GM23338 (cell line): ENCODE results near the gene MKRN2OS. TPM values are rescaled to one million over a fixed set of nuclear protein-coding genes. Genes with fewer than 3 reads are reported as not detected.

Experiments
- ATAC-seq: fragments of 200-7000 bp; cut with Tn5 transposase; 3 replicates; pipeline ENCODE4 v1.9.1; 2020
- DNase-seq: peaks from one replicate; pipeline ENCODE4 v3.0.0-alpha.2; 2015; ENCODE audit warnings: low spot score
- H2AFZ ChIP-seq: fragments of 200-600 bp; sonication (generic); 2 replicates; pipeline ENCODE4 v1.8.0; 2016; ENCODE audit warnings: antibody characterized with exemption, mild to moderate bottlenecking, moderate library complexity
- H3F3A ChIP-seq: fragments of 200-600 bp; sonication (generic); replicated peaks from 2 replicates; pipeline ENCODE4 v1.8.0; 2017; ENCODE audit warnings: antibody characterized with exemption, mixed run types, low read depth
- H3K27ac ChIP-seq: fragments of 200-600 bp; sonication (generic); 2 replicates; pipeline ENCODE4 v1.6.1; 2016; ENCODE audit warnings: low read depth
- H3K27me3 ChIP-seq: fragments of 200-600 bp; sonication (generic); 2 replicates; pipeline ENCODE4 v1.8.0; 2016; ENCODE audit warnings: mild to moderate bottlenecking, mixed run types, moderate library complexity; ENCODE audit not compliant: insufficient read depth
- H3K36me3 ChIP-seq: fragments of 200-600 bp; sonication (generic); 2 replicates; pipeline ENCODE4 v1.8.0; 2016; ENCODE audit warnings: mild to moderate bottlenecking; ENCODE audit not compliant: insufficient read depth
- H3K4me1 ChIP-seq: fragments of 200-600 bp; sonication (generic); 2 replicates; pipeline ENCODE4 v1.8.0; 2016; ENCODE audit warnings: mild to moderate bottlenecking, moderate library complexity; ENCODE audit not compliant: insufficient read depth
- H3K4me2 ChIP-seq: fragments of 200-600 bp; sonication (generic); 2 replicates; pipeline ENCODE4 v1.7.1; 2017; ENCODE audit warnings: mixed run types
- H3K4me3 ChIP-seq: fragments of 200-600 bp; sonication (generic); 2 replicates; pipeline ENCODE4 v1.6.1; 2016; ENCODE audit warnings: mixed run types
- H3K79me2 ChIP-seq: fragments of 200-600 bp; sonication (generic); replicated peaks from 2 replicates; pipeline ENCODE4 v1.8.0; 2017; ENCODE audit warnings: mild to moderate bottlenecking; ENCODE audit not compliant: insufficient read depth
- H3K9me2 ChIP-seq: fragments of 200-600 bp; sonication (generic); 2 replicates; pipeline ENCODE4 v1.8.0; 2017; ENCODE audit not compliant: insufficient read depth
- H4K20me1 ChIP-seq: fragments of 200-600 bp; sonication (generic); replicated peaks from 2 replicates; pipeline ENCODE4 v1.8.0; 2017; ENCODE audit warnings: mild to moderate bottlenecking; ENCODE audit not compliant: insufficient read depth
- H3K27ac Mint-ChIP-seq: 2 replicates; pipeline ENCODE4 v1.8.0; 2020; ENCODE audit warnings: inconsistent platforms, mild to moderate bottlenecking, moderate library complexity, mixed read lengths
- H3K27me3 Mint-ChIP-seq: 3 replicates; pipeline ENCODE4 v1.8.0; 2022; ENCODE audit warnings: low read depth, mild to moderate bottlenecking, moderate library complexity, mixed read lengths, inconsistent platforms; ENCODE audit not compliant: insufficient read depth, poor library complexity
- H3K36me3 Mint-ChIP-seq: 3 replicates; pipeline ENCODE4 v1.8.0; 2021; ENCODE audit warnings: low read depth, mild to moderate bottlenecking, inconsistent platforms, moderate library complexity, mixed read lengths
- H3K4me1 Mint-ChIP-seq: 3 replicates; pipeline ENCODE4 v1.8.0; 2020; ENCODE audit warnings: mild to moderate bottlenecking, inconsistent platforms, mixed read lengths
- H3K4me3 Mint-ChIP-seq: 3 replicates; pipeline ENCODE4 v1.8.0; 2021; ENCODE audit warnings: moderate library complexity, mild to moderate bottlenecking, inconsistent platforms, mixed read lengths
- H3K9me3 Mint-ChIP-seq: 3 replicates; pipeline ENCODE4 v1.8.0; 2020; ENCODE audit warnings: moderate library complexity, mild to moderate bottlenecking, inconsistent platforms, mixed read lengths
- CREB1 ChIP-seq: fragments of 250-450 bp; sonication (Bioruptor Pico); IDR thresholded peaks from 2 replicates; pipeline ENCODE4 v1.5.0; 2020; ENCODE audit warnings: low read depth, mild to moderate bottlenecking, moderate library complexity
- EZH2 ChIP-seq: fragments of 200-600 bp; sonication (generic); IDR thresholded peaks from one replicate; pipeline ENCODE4 v1.8.0; 2017; ENCODE audit warnings: antibody characterized with exemption, mild to moderate bottlenecking, low read depth; ENCODE audit not compliant: unreplicated experiment
- EZH2phosphoT487 ChIP-seq: fragments of 200-600 bp; sonication (generic); IDR thresholded peaks from one replicate; pipeline ENCODE4 v1.8.1; 2018; ENCODE audit warnings: antibody characterized with exemption; ENCODE audit not compliant: unreplicated experiment
- JUNB ChIP-seq: IDR thresholded peaks from one replicate; pipeline ENCODE4 v1.6.1; 2016; ENCODE audit warnings: antibody characterized with exemption; ENCODE audit not compliant: unreplicated experiment
- NANOG ChIP-seq: IDR thresholded peaks from 2 replicates; pipeline ENCODE4 v1.6.1; 2016; ENCODE audit warnings: antibody characterized with exemption, borderline replicate concordance
- POLR2AphosphoS5 ChIP-seq: IDR thresholded peaks from 2 replicates; pipeline ENCODE4 v1.6.1; 2016; ENCODE audit warnings: antibody characterized with exemption, low read depth
- STAT1 ChIP-seq: IDR thresholded peaks from one replicate; pipeline ENCODE4 v1.6.1; 2016; ENCODE audit warnings: antibody characterized with exemption; ENCODE audit not compliant: unreplicated experiment
- ZNF114 ChIP-seq: fragments of 250-450 bp; sonication (Bioruptor Pico); IDR thresholded peaks from 2 replicates; pipeline ENCODE4 v1.5.0; 2020; ENCODE audit warnings: mild to moderate bottlenecking, moderate library complexity
- ZNF331 ChIP-seq: fragments of 250-450 bp; sonication (Bioruptor Pico); IDR thresholded peaks from 2 replicates; pipeline ENCODE4 v1.5.0; 2020; ENCODE audit warnings: low read depth, mild to moderate bottlenecking, moderate library complexity
- polyA plus RNA-seq: library from polyadenylated mRNA; unstranded; fragments of >200 nt; fragmentation: Nextera tagmentation; extraction: Ambion mirVana; gene quantifications from 2 replicates; pipeline ENCODE4 v1.2.1, GENCODE V29; 2016
- total RNA-seq: library from RNA; depleted of rRNA; stranded (reverse); fragments of >200 nt; shearing (Covaris generic); gene quantifications from 2 replicates; pipeline ENCODE4 v1.2.3, GENCODE V29; 2014
- TF ChIP-seq, protein P1 (sequence below): IDR thresholded peaks from one replicate; pipeline ENCODE4 v1.6.1; 2018; ENCODE audit warnings: antibody characterized with exemption; ENCODE audit not compliant: unreplicated experiment
- TF ChIP-seq, protein P2 (sequence below): fragments of 250-450 bp; sonication (Bioruptor Pico); IDR thresholded peaks from 2 replicates; pipeline ENCODE4 v1.5.0; 2020; ENCODE audit warnings: mild to moderate bottlenecking, moderate library complexity
- TF ChIP-seq, protein P3 (sequence below), 2 experiments: fragments of 200-600 bp in 1 of 2; sonication (generic) in 1 of 2; conservative IDR thresholded peaks; 2 replicates each; pipeline versions ENCODE4 v1.5.1 to v1.6.1; 2016 to 2017; ENCODE audit warnings: antibody characterized with exemption in 2 of 2, low read depth in 2 of 2, mild to moderate bottlenecking in 2 of 2, moderate library complexity in 1 of 2
- TF ChIP-seq, protein P4 (sequence below): IDR thresholded peaks from 2 replicates; pipeline ENCODE4 v1.6.1; 2016; ENCODE audit warnings: antibody characterized with exemption

Gene MKRN2OS
- total and polyA plus RNA-seq, 2 experiments from 2014 or later, result 0.55 TPM; not detected in 1

DNA sequence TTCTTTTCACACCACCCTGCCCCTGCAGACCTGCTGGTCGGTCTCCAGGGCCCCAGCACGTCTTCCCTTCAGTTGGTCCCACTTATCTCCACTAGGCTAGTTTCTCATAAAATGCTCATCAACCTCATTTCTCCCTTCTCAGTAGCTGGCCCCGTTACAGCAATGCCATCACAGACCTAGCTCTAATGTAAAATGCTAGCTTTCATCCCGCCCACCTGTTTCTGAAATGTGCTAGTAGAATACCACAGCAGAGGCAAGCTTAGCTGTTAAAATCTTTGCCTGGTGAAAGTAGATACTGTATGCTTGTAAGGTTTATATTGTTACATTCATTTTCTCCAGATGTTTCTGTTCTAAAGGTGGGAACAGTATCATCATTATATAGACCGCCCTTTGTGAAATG is 13.1 kb downstream of the MKRN2OS start:
- Histone ChIP-seq H3K27me3 (no peaks in the 10 kb centered on the region), H3F3A (no peaks in the 10 kb centered on the region), H2AFZ (no peak overlapping the region), H3K4me3 (no peak overlapping the region), H3K4me2 (no peak overlapping the region), H3K4me1 (no peaks in the 10 kb centered on the region), H3K27ac (no peak overlapping the region), H3K9me2 (no peaks in the 10 kb centered on the region), H4K20me1 (no peaks in the 10 kb centered on the region), H3K79me2 (no peaks in the 10 kb centered on the region), H3K36me3 (0 out of 2 replicates have a peak, but pooled peaks cover 12% of the 10 kb centered on the region)
- DNase-seq (no peak), ATAC-seq (no peak)
- Mint-ChIP-seq H3K36me3 (peaks cover 34% of the 10 kb centered on the region), H3K4me1 (no peaks in the 10 kb centered on the region), H3K27ac (no peak overlapping the region), H3K4me3 (no peak overlapping the region), H3K9me3 (no peaks in the 10 kb centered on the region), H3K27me3 (no peaks in the 10 kb centered on the region)
- TF ChIP-seq STAT1, result no peak
- no peak for TF ChIP-seq EZH2
- TF ChIP-seq CREB1 (CRISPR knock-in tag), result no peak
- no peak for TF ChIP-seq ZNF114
- TF ChIP-seq, protein P1, sequence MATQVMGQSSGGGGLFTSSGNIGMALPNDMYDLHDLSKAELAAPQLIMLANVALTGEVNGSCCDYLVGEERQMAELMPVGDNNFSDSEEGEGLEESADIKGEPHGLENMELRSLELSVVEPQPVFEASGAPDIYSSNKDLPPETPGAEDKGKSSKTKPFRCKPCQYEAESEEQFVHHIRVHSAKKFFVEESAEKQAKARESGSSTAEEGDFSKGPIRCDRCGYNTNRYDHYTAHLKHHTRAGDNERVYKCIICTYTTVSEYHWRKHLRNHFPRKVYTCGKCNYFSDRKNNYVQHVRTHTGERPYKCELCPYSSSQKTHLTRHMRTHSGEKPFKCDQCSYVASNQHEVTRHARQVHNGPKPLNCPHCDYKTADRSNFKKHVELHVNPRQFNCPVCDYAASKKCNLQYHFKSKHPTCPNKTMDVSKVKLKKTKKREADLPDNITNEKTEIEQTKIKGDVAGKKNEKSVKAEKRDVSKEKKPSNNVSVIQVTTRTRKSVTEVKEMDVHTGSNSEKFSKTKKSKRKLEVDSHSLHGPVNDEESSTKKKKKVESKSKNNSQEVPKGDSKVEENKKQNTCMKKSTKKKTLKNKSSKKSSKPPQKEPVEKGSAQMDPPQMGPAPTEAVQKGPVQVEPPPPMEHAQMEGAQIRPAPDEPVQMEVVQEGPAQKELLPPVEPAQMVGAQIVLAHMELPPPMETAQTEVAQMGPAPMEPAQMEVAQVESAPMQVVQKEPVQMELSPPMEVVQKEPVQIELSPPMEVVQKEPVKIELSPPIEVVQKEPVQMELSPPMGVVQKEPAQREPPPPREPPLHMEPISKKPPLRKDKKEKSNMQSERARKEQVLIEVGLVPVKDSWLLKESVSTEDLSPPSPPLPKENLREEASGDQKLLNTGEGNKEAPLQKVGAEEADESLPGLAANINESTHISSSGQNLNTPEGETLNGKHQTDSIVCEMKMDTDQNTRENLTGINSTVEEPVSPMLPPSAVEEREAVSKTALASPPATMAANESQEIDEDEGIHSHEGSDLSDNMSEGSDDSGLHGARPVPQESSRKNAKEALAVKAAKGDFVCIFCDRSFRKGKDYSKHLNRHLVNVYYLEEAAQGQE, result no peak
- TF ChIP-seq, protein P2, sequence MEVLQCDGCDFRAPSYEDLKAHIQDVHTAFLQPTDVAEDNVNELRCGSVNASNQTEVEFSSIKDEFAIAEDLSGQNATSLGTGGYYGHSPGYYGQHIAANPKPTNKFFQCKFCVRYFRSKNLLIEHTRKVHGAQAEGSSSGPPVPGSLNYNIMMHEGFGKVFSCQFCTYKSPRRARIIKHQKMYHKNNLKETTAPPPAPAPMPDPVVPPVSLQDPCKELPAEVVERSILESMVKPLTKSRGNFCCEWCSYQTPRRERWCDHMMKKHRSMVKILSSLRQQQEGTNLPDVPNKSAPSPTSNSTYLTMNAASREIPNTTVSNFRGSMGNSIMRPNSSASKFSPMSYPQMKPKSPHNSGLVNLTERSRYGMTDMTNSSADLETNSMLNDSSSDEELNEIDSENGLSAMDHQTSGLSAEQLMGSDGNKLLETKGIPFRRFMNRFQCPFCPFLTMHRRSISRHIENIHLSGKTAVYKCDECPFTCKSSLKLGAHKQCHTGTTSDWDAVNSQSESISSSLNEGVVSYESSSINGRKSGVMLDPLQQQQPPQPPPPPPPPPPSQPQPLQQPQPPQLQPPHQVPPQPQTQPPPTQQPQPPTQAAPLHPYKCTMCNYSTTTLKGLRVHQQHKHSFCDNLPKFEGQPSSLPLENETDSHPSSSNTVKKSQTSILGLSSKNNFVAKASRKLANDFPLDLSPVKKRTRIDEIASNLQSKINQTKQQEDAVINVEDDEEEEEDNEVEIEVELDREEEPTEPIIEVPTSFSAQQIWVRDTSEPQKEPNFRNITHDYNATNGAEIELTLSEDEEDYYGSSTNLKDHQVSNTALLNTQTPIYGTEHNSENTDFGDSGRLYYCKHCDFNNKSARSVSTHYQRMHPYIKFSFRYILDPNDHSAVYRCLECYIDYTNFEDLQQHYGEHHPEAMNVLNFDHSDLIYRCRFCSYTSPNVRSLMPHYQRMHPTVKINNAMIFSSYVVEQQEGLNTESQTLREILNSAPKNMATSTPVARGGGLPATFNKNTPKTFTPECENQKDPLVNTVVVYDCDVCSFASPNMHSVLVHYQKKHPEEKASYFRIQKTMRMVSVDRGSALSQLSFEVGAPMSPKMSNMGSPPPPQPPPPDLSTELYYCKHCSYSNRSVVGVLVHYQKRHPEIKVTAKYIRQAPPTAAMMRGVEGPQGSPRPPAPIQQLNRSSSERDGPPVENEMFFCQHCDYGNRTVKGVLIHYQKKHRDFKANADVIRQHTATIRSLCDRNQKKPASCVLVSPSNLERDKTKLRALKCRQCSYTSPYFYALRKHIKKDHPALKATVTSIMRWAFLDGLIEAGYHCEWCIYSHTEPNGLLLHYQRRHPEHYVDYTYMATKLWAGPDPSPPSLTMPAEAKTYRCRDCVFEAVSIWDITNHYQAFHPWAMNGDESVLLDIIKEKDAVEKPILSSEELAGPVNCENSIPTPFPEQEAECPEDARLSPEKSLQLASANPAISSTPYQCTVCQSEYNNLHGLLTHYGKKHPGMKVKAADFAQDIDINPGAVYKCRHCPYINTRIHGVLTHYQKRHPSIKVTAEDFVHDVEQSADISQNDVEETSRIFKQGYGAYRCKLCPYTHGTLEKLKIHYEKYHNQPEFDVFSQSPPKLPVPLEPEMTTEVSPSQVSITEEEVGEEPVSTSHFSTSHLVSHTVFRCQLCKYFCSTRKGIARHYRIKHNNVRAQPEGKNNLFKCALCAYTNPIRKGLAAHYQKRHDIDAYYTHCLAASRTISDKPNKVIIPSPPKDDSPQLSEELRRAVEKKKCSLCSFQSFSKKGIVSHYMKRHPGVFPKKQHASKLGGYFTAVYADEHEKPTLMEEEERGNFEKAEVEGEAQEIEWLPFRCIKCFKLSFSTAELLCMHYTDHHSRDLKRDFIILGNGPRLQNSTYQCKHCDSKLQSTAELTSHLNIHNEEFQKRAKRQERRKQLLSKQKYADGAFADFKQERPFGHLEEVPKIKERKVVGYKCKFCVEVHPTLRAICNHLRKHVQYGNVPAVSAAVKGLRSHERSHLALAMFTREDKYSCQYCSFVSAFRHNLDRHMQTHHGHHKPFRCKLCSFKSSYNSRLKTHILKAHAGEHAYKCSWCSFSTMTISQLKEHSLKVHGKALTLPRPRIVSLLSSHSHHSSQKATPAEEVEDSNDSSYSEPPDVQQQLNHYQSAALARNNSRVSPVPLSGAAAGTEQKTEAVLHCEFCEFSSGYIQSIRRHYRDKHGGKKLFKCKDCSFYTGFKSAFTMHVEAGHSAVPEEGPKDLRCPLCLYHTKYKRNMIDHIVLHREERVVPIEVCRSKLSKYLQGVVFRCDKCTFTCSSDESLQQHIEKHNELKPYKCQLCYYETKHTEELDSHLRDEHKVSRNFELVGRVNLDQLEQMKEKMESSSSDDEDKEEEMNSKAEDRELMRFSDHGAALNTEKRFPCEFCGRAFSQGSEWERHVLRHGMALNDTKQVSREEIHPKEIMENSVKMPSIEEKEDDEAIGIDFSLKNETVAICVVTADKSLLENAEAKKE, result no peak
- TF ChIP-seq, protein P3, sequence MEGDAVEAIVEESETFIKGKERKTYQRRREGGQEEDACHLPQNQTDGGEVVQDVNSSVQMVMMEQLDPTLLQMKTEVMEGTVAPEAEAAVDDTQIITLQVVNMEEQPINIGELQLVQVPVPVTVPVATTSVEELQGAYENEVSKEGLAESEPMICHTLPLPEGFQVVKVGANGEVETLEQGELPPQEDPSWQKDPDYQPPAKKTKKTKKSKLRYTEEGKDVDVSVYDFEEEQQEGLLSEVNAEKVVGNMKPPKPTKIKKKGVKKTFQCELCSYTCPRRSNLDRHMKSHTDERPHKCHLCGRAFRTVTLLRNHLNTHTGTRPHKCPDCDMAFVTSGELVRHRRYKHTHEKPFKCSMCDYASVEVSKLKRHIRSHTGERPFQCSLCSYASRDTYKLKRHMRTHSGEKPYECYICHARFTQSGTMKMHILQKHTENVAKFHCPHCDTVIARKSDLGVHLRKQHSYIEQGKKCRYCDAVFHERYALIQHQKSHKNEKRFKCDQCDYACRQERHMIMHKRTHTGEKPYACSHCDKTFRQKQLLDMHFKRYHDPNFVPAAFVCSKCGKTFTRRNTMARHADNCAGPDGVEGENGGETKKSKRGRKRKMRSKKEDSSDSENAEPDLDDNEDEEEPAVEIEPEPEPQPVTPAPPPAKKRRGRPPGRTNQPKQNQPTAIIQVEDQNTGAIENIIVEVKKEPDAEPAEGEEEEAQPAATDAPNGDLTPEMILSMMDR (conservative IDR thresholded peaks at IDR 0.05; ENCODE audit: low read depth in 2 of 2), result no peak
- TF ChIP-seq POLR2AphosphoS5, result no peak
- TF ChIP-seq, protein P4, sequence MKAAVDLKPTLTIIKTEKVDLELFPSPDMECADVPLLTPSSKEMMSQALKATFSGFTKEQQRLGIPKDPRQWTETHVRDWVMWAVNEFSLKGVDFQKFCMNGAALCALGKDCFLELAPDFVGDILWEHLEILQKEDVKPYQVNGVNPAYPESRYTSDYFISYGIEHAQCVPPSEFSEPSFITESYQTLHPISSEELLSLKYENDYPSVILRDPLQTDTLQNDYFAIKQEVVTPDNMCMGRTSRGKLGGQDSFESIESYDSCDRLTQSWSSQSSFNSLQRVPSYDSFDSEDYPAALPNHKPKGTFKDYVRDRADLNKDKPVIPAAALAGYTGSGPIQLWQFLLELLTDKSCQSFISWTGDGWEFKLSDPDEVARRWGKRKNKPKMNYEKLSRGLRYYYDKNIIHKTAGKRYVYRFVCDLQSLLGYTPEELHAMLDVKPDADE, result no peak
- no peak for TF ChIP-seq NANOG
- no peak for TF ChIP-seq JUNB
- TF ChIP-seq ZNF331 (CRISPR knock-in tag), result no peak
- no peak for TF ChIP-seq EZH2phosphoT487
